Hematopoietic multipotent progenitor cell treated with erythropoietin and hydrocortisone succinate and interleukin-3 and kit ligand, for 6 days (in vitro differentiated cells): ENCODE results near the gene TESK1.

Experiments
- DNase-seq: peaks from one replicate; pipeline ENCODE4 v3.0.0-alpha.2; 2015

The TESK1 gene

GRCh38 chr9:35649431-35650340 is 44.6 kb downstream of the TESK1 start:
- DNase-seq: peak; percentile 37

GRCh38 chr9:35650341-35651158 is 45.5 kb downstream of the TESK1 start, which contains the start of gene SIT1:
SIT1 (minus strand) TSS chr9:35650931; CDS start chr9:35650853, 78 bp downstream.
- DNase-seq: no peak

GRCh38 chr9:35651956-35652828 is 47.1 kb downstream of the TESK1 start:
- DNase-seq: peak; percentile 52

- DNase-seq: no peak
Observed at GRCh38 chr9:35652829-35653209, 47.8 kb downstream of the TESK1 start.

GRCh38 chr9:35653611-35654010 is 48.5 kb downstream of the TESK1 start:
- DNase-seq: no peak

- DNase-seq: peak; percentile 45
Observed at GRCh38 chr9:35656348-35656747, 51.3 kb downstream of the TESK1 start.

- peak; percentile 59 for DNase-seq
Observed at GRCh38 chr9:35656831-35657545, 51.9 kb downstream of the TESK1 start.

GRCh38 chr9:35657546-35658136 is 52.6 kb downstream of the TESK1 start, which contains the start of gene RMRP:
RMRP (minus strand) TSS chr9:35658019.
- DNase-seq: peak; percentile 99

GRCh38 chr9:35658137-35658967 is 53.3 kb downstream of the TESK1 start, which contains the start of gene CCDC107:
CCDC107 (plus strand) TSS chr9:35658292; CDS start chr9:35658380, 88 bp downstream.
- peak; percentile 89 for DNase-seq

- peak; percentile 65 for DNase-seq
Observed at GRCh38 chr9:35658968-35659220, 53.8 kb downstream of the TESK1 start.

GRCh38 chr9:35659340-35659739 is 54.3 kb downstream of the TESK1 start:
- DNase-seq: no peak
